ENCODE results near the gene MYL10. TPM values are rescaled to one million over a fixed set of nuclear protein-coding genes. Genes with fewer than 3 reads are reported as not detected.
A peak's percentile ranks its signal among the peaks of the same experiment; 100 is the strongest.

The MYL10 gene
- total RNA-seq, 1 experiment from 2014 or later = not detected

- TF ChIP-seq CTCF (IDR thresholded peaks at IDR 0.05; ENCODE audit: unreplicated experiment) = no peak
- Mint-ChIP-seq H3K4me1 (ENCODE audit: low read depth, unreplicated experiment) (peaks cover 11% of the 10 kb centered on the region), H3K27ac (ENCODE audit: unreplicated experiment) (no peak overlapping the region), H3K36me3 (ENCODE audit: insufficient read depth, unreplicated experiment) (no peaks in the 10 kb centered on the region), H3K9me3 (ENCODE audit: low read depth, unreplicated experiment) (no peaks in the 10 kb centered on the region), H3K27me3 (ENCODE audit: unreplicated experiment) (no peaks in the 10 kb centered on the region), H3K4me3 (ENCODE audit: low read depth, unreplicated experiment) (no peak overlapping the region)
- intact Hi-C loops (cut with micrococcal nuclease; ENCODE audit: unreplicated experiment) = loop anchor here (10.0 kb wide), 1 partner anchor 216 kb away; the partner anchor contains the start of gene CUX1
- DNase-seq = no peak
- CTCF ChIA-PET = interaction anchor here (0.6 to 1.0 kb wide), 2 partner anchors 10 to 182 kb away, joined by 3 read pairs; no protein-coding TSS in a partner anchor
- BruUV-seq (replicated peaks) = no TSS peak
Measured at GRCh38 chr7:101598986-101599771, 29.9 kb downstream of the MYL10 start.

- intact Hi-C loops (cut with micrococcal nuclease; ENCODE audit: unreplicated experiment) = loop anchor here (10.0 kb wide), 1 partner anchor 216 kb away; the partner anchor contains the start of gene CUX1
- CTCF ChIA-PET = interaction anchor here (0.5 to 1.0 kb wide), 3 partner anchors 10 to 55 kb away, joined by 3 read pairs; no protein-coding TSS in a partner anchor
- TF ChIP-seq CTCF (IDR thresholded peaks at IDR 0.05; ENCODE audit: unreplicated experiment) = no peak
- Mint-ChIP-seq H3K27ac (ENCODE audit: unreplicated experiment) (peak overlapping the region; percentile 63), H3K36me3 (ENCODE audit: insufficient read depth, unreplicated experiment) (no peaks in the 10 kb centered on the region), H3K4me1 (ENCODE audit: low read depth, unreplicated experiment) (peaks cover 11% of the 10 kb centered on the region), H3K9me3 (ENCODE audit: low read depth, unreplicated experiment) (no peaks in the 10 kb centered on the region), H3K4me3 (ENCODE audit: low read depth, unreplicated experiment) (no peak overlapping the region), H3K27me3 (ENCODE audit: unreplicated experiment) (no peaks in the 10 kb centered on the region)
- BruUV-seq (replicated peaks) = no TSS peak
- DNase-seq = peak; percentile 88
Measured at GRCh38 chr7:101598422-101598985, 30.6 kb downstream of the MYL10 start.

- intact Hi-C loops (cut with micrococcal nuclease; ENCODE audit: unreplicated experiment) = loop anchor here (10.0 kb wide), 1 partner anchor 217 kb away; the partner anchor contains the start of gene CUX1
- peaks cover 11% of the 10 kb centered on the region for H3K4me1 Mint-ChIP-seq (ENCODE audit: low read depth, unreplicated experiment)
- no peak for DNase-seq
- H3K4me3 Mint-ChIP-seq (ENCODE audit: low read depth, unreplicated experiment) = no peak overlapping the region
- CTCF ChIA-PET = interaction anchor here (0.5 to 0.6 kb wide), 2 partner anchors 50 to 55 kb away, joined by 3 read pairs; no protein-coding TSS in a partner anchor
- no TSS peak for BruUV-seq (replicated peaks)
- H3K27ac Mint-ChIP-seq (ENCODE audit: unreplicated experiment) = peak overlapping the region; percentile 63
- no peaks in the 10 kb centered on the region for H3K9me3 Mint-ChIP-seq (ENCODE audit: low read depth, unreplicated experiment)
- no peaks in the 10 kb centered on the region for H3K27me3 Mint-ChIP-seq (ENCODE audit: unreplicated experiment)
- no peaks in the 10 kb centered on the region for H3K36me3 Mint-ChIP-seq (ENCODE audit: insufficient read depth, unreplicated experiment)
- no peak for TF ChIP-seq CTCF (IDR thresholded peaks at IDR 0.05; ENCODE audit: unreplicated experiment)
Measured at GRCh38 chr7:101597941-101598340, 31.2 kb downstream of the MYL10 start.

- peaks cover 11% of the 10 kb centered on the region for H3K4me1 Mint-ChIP-seq (ENCODE audit: low read depth, unreplicated experiment)
- intact Hi-C loops (cut with micrococcal nuclease; ENCODE audit: unreplicated experiment) = loop anchor here (10.0 kb wide), 1 partner anchor 218 kb away; the partner anchor contains the start of gene CUX1
- no peak overlapping the region for H3K27ac Mint-ChIP-seq (ENCODE audit: unreplicated experiment)
- CTCF ChIA-PET = interaction anchor here (0.6 kb wide), 1 partner anchor 15 kb away, joined by 3 read pairs; no protein-coding TSS in a partner anchor
- no peaks in the 10 kb centered on the region for H3K27me3 Mint-ChIP-seq (ENCODE audit: unreplicated experiment)
- no peaks in the 10 kb centered on the region for H3K36me3 Mint-ChIP-seq (ENCODE audit: insufficient read depth, unreplicated experiment)
- H3K4me3 Mint-ChIP-seq (ENCODE audit: low read depth, unreplicated experiment) = no peak overlapping the region
- TF ChIP-seq CTCF (IDR thresholded peaks at IDR 0.05; ENCODE audit: unreplicated experiment) = no peak
- H3K9me3 Mint-ChIP-seq (ENCODE audit: low read depth, unreplicated experiment) = no peaks in the 10 kb centered on the region
- DNase-seq = no peak
- BruUV-seq (replicated peaks) = no TSS peak
Measured at GRCh38 chr7:101596898-101597297, 32.2 kb downstream of the MYL10 start.
